Measurements from ENCODE around the gene MDFI. TPM values are rescaled to one million over a fixed set of nuclear protein-coding genes. Genes with fewer than 3 reads are reported as not detected.

The MDFI gene
- total RNA-seq, 1 experiment from 2014 or later: not detected

DNA sequence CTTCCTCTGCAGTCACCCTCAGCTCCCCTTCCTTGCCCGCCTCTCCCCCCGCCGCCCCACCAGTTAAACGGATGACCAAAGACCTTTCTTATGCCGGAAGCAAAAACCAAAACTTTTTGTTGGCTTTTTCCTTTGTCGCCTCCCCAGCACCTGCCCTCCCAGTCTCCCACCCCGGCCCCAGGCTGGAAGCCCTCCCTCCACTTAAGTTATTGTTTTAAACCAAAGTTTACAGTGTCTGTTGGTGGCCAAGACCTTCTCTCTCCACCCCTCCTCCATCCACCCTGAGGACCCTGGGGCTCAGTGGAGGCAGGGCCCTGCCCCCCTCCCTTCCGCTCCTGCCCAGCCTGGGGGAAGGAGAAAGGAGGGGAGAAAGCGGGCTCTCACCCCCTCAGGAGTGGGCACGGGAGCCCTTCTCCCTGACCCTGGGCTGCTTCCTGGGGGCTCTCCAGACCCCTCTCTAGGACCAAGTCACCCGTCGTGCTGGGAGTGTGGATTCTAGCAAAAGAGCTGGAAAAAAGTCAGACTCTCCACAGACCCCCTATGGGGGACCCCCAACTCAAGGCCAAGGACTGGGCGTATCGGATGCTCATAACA lies 38.3 kb upstream of the MDFI start:
- Mint-ChIP-seq H3K27ac (ENCODE audit: unreplicated experiment) (peak overlapping the region; percentile 35), H3K9me3 (ENCODE audit: unreplicated experiment) (no peaks in the 10 kb centered on the region), H3K27me3 (ENCODE audit: insufficient read depth, unreplicated experiment) (no peaks in the 10 kb centered on the region), H3K4me1 (ENCODE audit: low read depth, unreplicated experiment) (peaks cover 15% of the 10 kb centered on the region), H3K4me3 (ENCODE audit: unreplicated experiment) (no peak overlapping the region), H3K36me3 (ENCODE audit: insufficient read depth, unreplicated experiment) (peaks cover 93% of the 10 kb centered on the region)
- Histone ChIP-seq H3K4me3 (ENCODE audit: low read depth, low read length) (no peak overlapping the region), H3K4me1 (no peaks in the 10 kb centered on the region), H3K27me3 (replicated peaks; ENCODE audit: control insufficient read depth, insufficient read depth, low read length) (no peaks in the 10 kb centered on the region), H3K9me3 (no peaks in the 10 kb centered on the region), H3K36me3 (ENCODE audit: control insufficient read depth, insufficient read depth, low read length) (peaks cover 7% of the 10 kb centered on the region)
- POLR2A ChIA-PET: no interaction called here
- DNase-seq: peak in 1 of 2 experiments; percentile 15
- intact Hi-C loops (cut with micrococcal nuclease; ENCODE audit: unreplicated experiment): loop anchor here (5.0 kb wide), 1 partner anchor 52 kb away; no protein-coding TSS in a partner anchor
- CTCF ChIA-PET: interaction anchor here (0.6 kb wide), 3 partner anchors 64 to 83 kb away, joined by 3 to 10 read pairs (median 3); no protein-coding TSS in a partner anchor
- TSS peak; percentile 67 for BruUV-seq (replicated peaks)
- TF ChIP-seq CTCF (IDR thresholded peaks at IDR 0.05; ENCODE audit: insufficient read depth in 1 of 2, low read depth in 1 of 2, low read length in 1 of 2, severe bottlenecking in 1 of 2, unreplicated experiment in 1 of 2): no peak

DNA sequence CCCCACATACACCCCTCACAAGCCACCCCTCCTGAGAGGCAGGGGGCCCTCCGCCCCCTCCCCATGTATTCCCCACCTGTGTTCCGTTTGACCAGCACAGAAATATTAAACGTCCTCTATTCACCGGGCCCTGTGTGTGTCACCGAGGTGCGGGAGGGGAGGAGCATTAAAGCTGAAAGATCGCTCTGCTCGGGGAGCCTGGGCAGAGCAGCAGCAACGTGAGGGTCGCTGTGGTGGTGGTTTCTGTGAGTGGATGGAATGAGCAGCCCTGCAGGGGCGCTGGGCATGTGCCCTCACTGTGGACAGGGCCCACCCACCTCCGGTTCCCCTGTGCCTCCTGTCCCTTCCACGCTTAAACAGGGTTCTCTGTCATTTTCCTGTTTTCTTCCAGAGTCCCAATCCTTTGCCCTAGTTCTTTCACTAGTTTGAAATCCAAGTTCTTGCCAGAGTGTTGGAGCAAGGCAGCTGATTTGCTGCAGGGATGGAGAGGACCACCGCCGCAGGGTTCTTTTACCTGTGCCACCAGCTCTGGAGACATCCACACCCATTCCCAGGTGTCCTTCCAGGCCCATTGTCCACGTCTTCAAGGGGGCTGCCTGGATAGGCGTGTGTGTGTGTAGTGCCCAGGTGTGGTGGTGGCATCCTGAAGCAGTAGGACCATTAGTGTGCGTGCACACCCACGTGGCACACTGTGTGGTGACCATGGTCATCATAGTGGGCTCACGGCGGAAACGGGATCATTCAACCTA lies 37.6 kb upstream of the MDFI start:
- CTCF ChIA-PET: interaction anchor here (0.6 to 2.2 kb wide), 3 partner anchors 81 to 83 kb away, joined by 3 to 21 read pairs (median 10); no protein-coding TSS in a partner anchor
- H3K4me3 Mint-ChIP-seq (ENCODE audit: unreplicated experiment): no peak overlapping the region
- POLR2A ChIA-PET: no interaction called here

More for the DNA sequence above, 37.6 kb upstream of the MDFI start:
- DNase-seq: peak in 1 of 2 experiments; percentile 28
- Histone ChIP-seq H3K4me1 (no peaks in the 10 kb centered on the region), H3K9me3 (no peaks in the 10 kb centered on the region), H3K4me3 (ENCODE audit: low read depth, low read length) (no peak overlapping the region), H3K36me3 (ENCODE audit: control insufficient read depth, insufficient read depth, low read length) (peaks cover 7% of the 10 kb centered on the region), H3K27me3 (replicated peaks; ENCODE audit: control insufficient read depth, insufficient read depth, low read length) (no peaks in the 10 kb centered on the region)
- H3K9me3 Mint-ChIP-seq (ENCODE audit: unreplicated experiment): no peaks in the 10 kb centered on the region
- peaks cover 19% of the 10 kb centered on the region for H3K4me1 Mint-ChIP-seq (ENCODE audit: low read depth, unreplicated experiment)
- H3K27me3 Mint-ChIP-seq (ENCODE audit: insufficient read depth, unreplicated experiment): no peaks in the 10 kb centered on the region
- intact Hi-C loops (cut with micrococcal nuclease; ENCODE audit: unreplicated experiment): loop anchor here (1.0 to 5.0 kb wide), 2 partner anchors 52 to 233 kb away; no protein-coding TSS in a partner anchor
- peak overlapping the region; percentile 35 for H3K27ac Mint-ChIP-seq (ENCODE audit: unreplicated experiment)
- no TSS peak for BruUV-seq (replicated peaks)
- peaks cover 89% of the 10 kb centered on the region for H3K36me3 Mint-ChIP-seq (ENCODE audit: insufficient read depth, unreplicated experiment)
- TF ChIP-seq CTCF (IDR thresholded peaks at IDR 0.05; ENCODE audit: insufficient read depth in 1 of 2, low read depth in 1 of 2, low read length in 1 of 2, severe bottlenecking in 1 of 2, unreplicated experiment in 1 of 2): no peak
